Lung microvascular endothelial cell (primary cell): ENCODE data around the gene ASB16. TPM values are rescaled to one million over a fixed set of nuclear protein-coding genes. Genes with fewer than 3 reads are reported as not detected.

Source experiments
- DNase-seq, 2 donors: peaks; one replicate each; pipeline versions ENCODE4 v3.0.0 to v3.0.0-alpha.2; 2010; ENCODE audit warnings: low read depth in 2 of 2
- total RNA-seq: library from RNA; depleted of rRNA; stranded (reverse); fragments of >200 nt; gene quantifications from 2 replicates; pipeline ENCODE4 v1.2.1, GENCODE V29; 2014

The ASB16 gene
- total RNA-seq, 1 donor from 2014 or later: not detected

GRCh38 chr17:44221862-44222111 is 51.3 kb downstream of the ASB16 start:
- no peak for DNase-seq

GRCh38 chr17:44222112-44222869 is 51.8 kb downstream of the ASB16 start:
- peak; percentile 68 to 71 for DNase-seq

- peak; percentile 36 to 82 for DNase-seq
These were observed 53.1 kb downstream of the ASB16 start for GRCh38 chr17:44223541-44224071.

Other genes with a start within 250 kb of the ASB16 start
- gene PPY, start 228.2 kb upstream of the ASB16 start, total RNA-seq: not detected in 2 replicates
- not detected in 2 replicates for gene PYY, start 216.8 kb upstream of the ASB16 start, total RNA-seq
- 2.0 and 5.0 TPM in 2 replicates for gene NAGS, start 166.1 kb upstream of the ASB16 start, total RNA-seq
- 65.2 and 77.2 TPM in 2 replicates for gene TMEM101, start 155.7 kb upstream of the ASB16 start, total RNA-seq
- gene LSM12, start 104.0 kb upstream of the ASB16 start, total RNA-seq: 18.7 and 20.9 TPM in 2 replicates
- 24.6 and 25.2 TPM in 2 replicates for gene G6PC3, start 100.0 kb upstream of the ASB16 start, total RNA-seq
- 28.2 and 32.9 TPM in 2 replicates for gene HDAC5, start 47.1 kb upstream of the ASB16 start, total RNA-seq
- gene HROB, start 28.8 kb upstream of the ASB16 start, total RNA-seq: 0.99 and 1.5 TPM in 2 replicates
- gene TMUB2, start 16.3 kb downstream of the ASB16 start, total RNA-seq: 23.5 and 39.9 TPM in 2 replicates
- 26.8 and 41.7 TPM in 2 replicates for gene ATXN7L3, start 29.2 kb downstream of the ASB16 start, total RNA-seq
- gene UBTF, start 49.0 kb downstream of the ASB16 start, total RNA-seq: 28.3 and 40.5 TPM in 2 replicates
- not detected in 2 replicates for gene SLC4A1, start 97.4 kb downstream of the ASB16 start, total RNA-seq
- 0.22 TPM in 1 of 2 replicates, not detected in the other for gene RUNDC3A, start 137.9 kb downstream of the ASB16 start, total RNA-seq
- gene SLC25A39, start 154.1 kb downstream of the ASB16 start, total RNA-seq: 47.5 and 72.6 TPM in 2 replicates
- gene GRN, start 174.6 kb downstream of the ASB16 start, total RNA-seq: 419 and 473 TPM in 2 replicates
- gene FAM171A2, start 193.1 kb downstream of the ASB16 start, total RNA-seq: 6.3 and 8.1 TPM in 2 replicates
- gene ITGA2B, start 218.9 kb downstream of the ASB16 start, total RNA-seq: 0.22 and 0.79 TPM in 2 replicates